ENCODE results near the gene TUBGCP5.

DNA sequence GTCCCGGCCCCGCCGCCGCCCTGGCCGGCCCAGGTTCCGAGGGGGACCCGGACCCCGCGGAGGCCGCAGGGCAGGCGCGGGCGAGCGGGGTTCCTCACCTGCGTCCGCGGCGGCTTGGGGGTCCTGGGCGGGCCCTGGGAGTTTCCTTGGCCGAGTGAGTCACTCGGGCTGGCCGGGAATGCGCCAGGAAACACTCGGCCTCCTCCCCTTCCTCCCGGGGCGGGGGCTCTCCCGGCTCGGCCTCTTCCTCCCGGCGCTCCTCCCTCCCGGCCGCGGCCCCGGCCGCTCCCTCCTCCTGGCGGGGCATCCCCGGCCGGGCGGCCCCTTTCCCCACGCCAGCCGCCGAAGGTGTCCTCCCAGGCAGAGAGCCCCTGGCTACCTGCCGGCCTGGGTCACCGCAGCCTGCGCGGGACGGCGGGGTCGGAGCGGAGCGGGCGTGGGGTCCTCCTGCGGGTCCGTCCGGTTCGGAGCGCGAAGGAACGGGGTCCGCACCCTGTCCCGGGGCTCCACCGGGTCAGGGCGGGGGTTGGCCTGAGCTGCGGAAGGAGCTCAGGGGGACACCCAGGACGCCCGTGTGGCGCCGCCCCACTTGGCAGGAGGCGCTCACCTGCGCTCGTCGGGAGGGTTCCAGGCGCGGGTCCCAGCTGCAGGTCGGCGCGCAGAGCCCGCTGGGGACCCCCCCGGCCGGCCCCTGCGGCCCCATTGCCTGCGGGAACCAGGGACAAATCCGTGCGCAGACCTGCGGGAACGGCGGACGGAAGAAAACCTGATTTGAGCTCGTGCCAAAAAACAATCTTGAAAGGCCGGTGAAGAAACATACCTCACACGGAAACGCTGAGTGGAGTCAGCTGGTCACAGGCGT lies 58.9 kb downstream of the TUBGCP5 start, which contains the start of gene CYFIP1:
- no peak for TF ChIP-seq CTCF (IDR thresholded peaks at IDR 0.05)
- TF ChIP-seq POLR2AphosphoS5 (IDR thresholded peaks at IDR 0.05; ENCODE audit: low read depth, low read length), result peak; percentile 57; the same call in 1 of the 2 replicates

All from Panc1 (cell line).